Panc1 (cell line): ENCODE results near the gene CLCN4. TPM values are rescaled to one million over a fixed set of nuclear protein-coding genes. Genes with fewer than 3 reads are reported as not detected.

Experiments used
- ATAC-seq: fragments of 200-7000 bp; cut with Tn5 transposase; 2 replicates; pipeline ENCODE4 v1.9.1; 2020; ENCODE audit warnings: mild to moderate bottlenecking, moderate library complexity
- BruUV-seq: library from RNA; stranded (reverse); fragments of 400-500 nt; replicated peaks from 2 replicates; lab custom pipeline; 2021; lab: Mats Ljungman, UMichigan
- CTCF ChIA-PET: fragments of 300-600 bp; sonication (Branson Sonifier 250); formaldehyde crosslinking; loops from one replicate; lab custom pipeline; 2022; ENCODE audit warnings: antibody characterized with exemption; lab: Charles Lee
- POLR2A ChIA-PET: fragments of 300-600 bp; sonication (Branson Sonifier 250); formaldehyde crosslinking; loops from one replicate; lab custom pipeline; 2022; ENCODE audit warnings: antibody characterized with exemption; lab: Charles Lee
- DNase-seq: peaks from one replicate; pipeline ENCODE4 v3.0.0-alpha.2; 2010; ENCODE audit warnings: low read depth, low spot score
- H3K27ac ChIP-seq: 2 replicates; pipeline ENCODE4 v1.5.1; 2011; ENCODE audit warnings: mild to moderate bottlenecking, low read length, inconsistent platforms
- H3K27me3 ChIP-seq: fragments of 200-500 bp; sonication (Bioruptor generic); 2 replicates; pipeline ENCODE4 v1.6.0; 2014; ENCODE audit warnings: low read length, inconsistent platforms; ENCODE audit not compliant: control insufficient read depth, insufficient read depth
- H3K36me3 ChIP-seq: fragments of 200-500 bp; sonication (Bioruptor generic); 2 replicates; pipeline ENCODE4 v1.5.1; 2014; ENCODE audit warnings: inconsistent platforms, mild to moderate bottlenecking, low read length, moderate library complexity; ENCODE audit not compliant: control insufficient read depth, insufficient read depth
- H3K4me1 ChIP-seq: 2 replicates; pipeline ENCODE4 v1.5.1; 2011; ENCODE audit warnings: inconsistent platforms, mild to moderate bottlenecking, low read length, moderate library complexity; ENCODE audit not compliant: control insufficient read depth, insufficient read depth
- H3K4me3 ChIP-seq, 2 experiments: 2 replicates each; pipeline ENCODE4 v1.5.1; 2011 to 2012; ENCODE audit warnings: low read depth in 2 of 2, low read length in 2 of 2, mild to moderate bottlenecking in 2 of 2, inconsistent platforms in 1 of 2, moderate library complexity in 1 of 2
- H3K9me3 ChIP-seq: fragments of 200-500 bp; sonication (Bioruptor generic); 2 replicates; pipeline ENCODE4 v1.5.1; 2014; ENCODE audit warnings: low read depth, mild to moderate bottlenecking, inconsistent platforms, low read length, moderate library complexity; ENCODE audit not compliant: control insufficient read depth, insufficient read depth
- POLR2AphosphoS5 ChIP-seq: IDR thresholded peaks from 2 replicates; pipeline ENCODE4 v1.6.1; 2012; ENCODE audit warnings: mild to moderate bottlenecking, low read depth, low read length, moderate library complexity
- SIN3A ChIP-seq: IDR thresholded peaks from 2 replicates; pipeline ENCODE4 v1.6.1; 2012; ENCODE audit warnings: low read depth, mild to moderate bottlenecking, low read length, moderate library complexity, borderline replicate concordance; ENCODE audit not compliant: insufficient read depth
- TCF7L2 ChIP-seq: IDR thresholded peaks from 2 replicates; pipeline ENCODE4 v1.6.1; 2011; ENCODE audit warnings: mild to moderate bottlenecking, low read depth, low read length, inconsistent platforms
- in situ Hi-C: cut with HindIII; loops from 2 replicates; pipeline ENCODE4 v1.10.0; 2016; ENCODE audit warnings: low sequenced_read_pairs, low pct_unique_long_range_greater_than_20kb
- intact Hi-C: fragments of 100-400 bp; cut with micrococcal nuclease; formaldehyde crosslinking; loops from one replicate; pipeline ENCODE4 v1.10.0; 2022; ENCODE audit not compliant: unreplicated experiment
- total RNA-seq: library from RNA; stranded (reverse); gene quantifications from one replicate; pipeline ENCODE4 v1.2.1, GENCODE V29; 2021; ENCODE audit not compliant: unreplicated experiment
- TF ChIP-seq, protein P1 (sequence below), 2 experiments: IDR thresholded peaks; 2 replicates each; pipeline ENCODE4 v1.6.1; 2011 to 2012; ENCODE audit warnings: low read depth in 2 of 2, control low read depth in 1 of 2, low read length in 1 of 2, mild to moderate bottlenecking in 1 of 2, moderate library complexity in 1 of 2; ENCODE audit not compliant: insufficient read depth in 1 of 2
- TF ChIP-seq, protein P2 (sequence below): fragments of 450-650 bp; IDR thresholded peaks from 2 replicates; pipeline ENCODE4 v1.5.1; 2017; ENCODE audit warnings: mild to moderate bottlenecking

CLCN4 gene
- total RNA-seq, 1 experiment from 2014 or later, result 2.5 TPM

DNA sequence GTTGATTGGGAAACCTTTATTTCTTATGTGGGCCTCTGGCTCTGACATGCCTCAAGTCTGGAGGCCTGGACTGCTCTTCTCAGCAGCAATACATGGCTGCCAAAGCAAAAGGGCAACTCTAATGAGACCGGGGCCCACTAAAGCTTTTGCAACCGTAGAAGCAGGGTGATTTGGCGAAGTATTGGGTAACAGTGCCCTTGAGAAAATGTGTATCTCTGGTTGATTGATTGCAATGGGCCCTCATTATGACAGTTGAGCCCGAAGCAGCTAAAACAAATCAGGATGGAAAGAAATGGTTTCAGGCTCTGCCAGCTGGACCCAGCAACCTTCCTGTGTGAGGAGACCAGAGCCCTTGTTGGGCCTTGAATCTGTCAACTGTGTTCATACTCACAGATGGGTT is 73.4 kb downstream of the CLCN4 start:
- no peak for DNase-seq
- in situ Hi-C loops (no loop called here), intact Hi-C loops (no loop called here)
- H3K4me3 ChIP-seq, result no peak overlapping the region
- TF ChIP-seq, protein P1, sequence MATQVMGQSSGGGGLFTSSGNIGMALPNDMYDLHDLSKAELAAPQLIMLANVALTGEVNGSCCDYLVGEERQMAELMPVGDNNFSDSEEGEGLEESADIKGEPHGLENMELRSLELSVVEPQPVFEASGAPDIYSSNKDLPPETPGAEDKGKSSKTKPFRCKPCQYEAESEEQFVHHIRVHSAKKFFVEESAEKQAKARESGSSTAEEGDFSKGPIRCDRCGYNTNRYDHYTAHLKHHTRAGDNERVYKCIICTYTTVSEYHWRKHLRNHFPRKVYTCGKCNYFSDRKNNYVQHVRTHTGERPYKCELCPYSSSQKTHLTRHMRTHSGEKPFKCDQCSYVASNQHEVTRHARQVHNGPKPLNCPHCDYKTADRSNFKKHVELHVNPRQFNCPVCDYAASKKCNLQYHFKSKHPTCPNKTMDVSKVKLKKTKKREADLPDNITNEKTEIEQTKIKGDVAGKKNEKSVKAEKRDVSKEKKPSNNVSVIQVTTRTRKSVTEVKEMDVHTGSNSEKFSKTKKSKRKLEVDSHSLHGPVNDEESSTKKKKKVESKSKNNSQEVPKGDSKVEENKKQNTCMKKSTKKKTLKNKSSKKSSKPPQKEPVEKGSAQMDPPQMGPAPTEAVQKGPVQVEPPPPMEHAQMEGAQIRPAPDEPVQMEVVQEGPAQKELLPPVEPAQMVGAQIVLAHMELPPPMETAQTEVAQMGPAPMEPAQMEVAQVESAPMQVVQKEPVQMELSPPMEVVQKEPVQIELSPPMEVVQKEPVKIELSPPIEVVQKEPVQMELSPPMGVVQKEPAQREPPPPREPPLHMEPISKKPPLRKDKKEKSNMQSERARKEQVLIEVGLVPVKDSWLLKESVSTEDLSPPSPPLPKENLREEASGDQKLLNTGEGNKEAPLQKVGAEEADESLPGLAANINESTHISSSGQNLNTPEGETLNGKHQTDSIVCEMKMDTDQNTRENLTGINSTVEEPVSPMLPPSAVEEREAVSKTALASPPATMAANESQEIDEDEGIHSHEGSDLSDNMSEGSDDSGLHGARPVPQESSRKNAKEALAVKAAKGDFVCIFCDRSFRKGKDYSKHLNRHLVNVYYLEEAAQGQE (IDR thresholded peaks at IDR 0.05; ENCODE audit: insufficient read depth in 1 of 2, low read depth in 2 of 2, low read length in 1 of 2), result no peak
- TF ChIP-seq, protein P2, sequence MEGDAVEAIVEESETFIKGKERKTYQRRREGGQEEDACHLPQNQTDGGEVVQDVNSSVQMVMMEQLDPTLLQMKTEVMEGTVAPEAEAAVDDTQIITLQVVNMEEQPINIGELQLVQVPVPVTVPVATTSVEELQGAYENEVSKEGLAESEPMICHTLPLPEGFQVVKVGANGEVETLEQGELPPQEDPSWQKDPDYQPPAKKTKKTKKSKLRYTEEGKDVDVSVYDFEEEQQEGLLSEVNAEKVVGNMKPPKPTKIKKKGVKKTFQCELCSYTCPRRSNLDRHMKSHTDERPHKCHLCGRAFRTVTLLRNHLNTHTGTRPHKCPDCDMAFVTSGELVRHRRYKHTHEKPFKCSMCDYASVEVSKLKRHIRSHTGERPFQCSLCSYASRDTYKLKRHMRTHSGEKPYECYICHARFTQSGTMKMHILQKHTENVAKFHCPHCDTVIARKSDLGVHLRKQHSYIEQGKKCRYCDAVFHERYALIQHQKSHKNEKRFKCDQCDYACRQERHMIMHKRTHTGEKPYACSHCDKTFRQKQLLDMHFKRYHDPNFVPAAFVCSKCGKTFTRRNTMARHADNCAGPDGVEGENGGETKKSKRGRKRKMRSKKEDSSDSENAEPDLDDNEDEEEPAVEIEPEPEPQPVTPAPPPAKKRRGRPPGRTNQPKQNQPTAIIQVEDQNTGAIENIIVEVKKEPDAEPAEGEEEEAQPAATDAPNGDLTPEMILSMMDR, result no peak
- TF ChIP-seq TCF7L2, result no peak
- TF ChIP-seq POLR2AphosphoS5, result no peak
- TF ChIP-seq SIN3A, result no peak
- no peaks in the 10 kb centered on the region for H3K4me1 ChIP-seq
- no peaks in the 10 kb centered on the region for H3K27me3 ChIP-seq
- no peak for ATAC-seq
- ChIA-PET CTCF (no interaction called here), POLR2A (no interaction called here)
- no peaks in the 10 kb centered on the region for H3K36me3 ChIP-seq
- no peak overlapping the region for H3K27ac ChIP-seq
- BruUV-seq, result no TSS peak
- no peaks in the 10 kb centered on the region for H3K9me3 ChIP-seq

DNA sequence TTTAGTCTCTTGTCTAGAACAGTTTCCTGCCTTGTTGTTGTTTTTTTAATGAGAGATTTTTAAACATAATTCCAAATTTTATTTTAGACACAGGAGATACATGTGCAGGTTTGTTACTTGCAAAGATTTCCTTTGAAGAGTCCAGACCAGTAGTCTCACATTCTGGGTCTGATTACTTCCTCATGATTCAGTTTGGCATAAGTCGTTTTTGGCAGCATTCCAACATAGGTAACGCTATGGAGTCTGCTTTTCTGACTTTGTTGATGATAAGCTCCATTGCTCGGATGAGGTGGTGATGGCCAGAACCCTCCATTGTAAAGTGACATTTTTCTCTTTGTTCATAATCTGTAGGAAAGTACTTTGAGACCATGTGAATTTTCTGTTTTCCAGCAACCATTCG is 74.7 kb downstream of the CLCN4 start:
- Histone ChIP-seq H3K27ac (no peak overlapping the region), H3K4me3 (no peak overlapping the region), H3K4me1 (no peaks in the 10 kb centered on the region), H3K36me3 (no peaks in the 10 kb centered on the region), H3K9me3 (no peaks in the 10 kb centered on the region), H3K27me3 (no peaks in the 10 kb centered on the region)
- no peak for TF ChIP-seq SIN3A
- TF ChIP-seq POLR2AphosphoS5, result no peak
- no peak for TF ChIP-seq TCF7L2
- TF ChIP-seq, protein P2, result no peak
- TF ChIP-seq, protein P1 (IDR thresholded peaks at IDR 0.05; ENCODE audit: insufficient read depth in 1 of 2, low read depth in 2 of 2, low read length in 1 of 2), result no peak
- in situ Hi-C loops, result no loop called here
- POLR2A ChIA-PET, result no interaction called here
- ATAC-seq, result no peak
- CTCF ChIA-PET, result no interaction called here
- no peak for DNase-seq
- no TSS peak for BruUV-seq
- intact Hi-C loops, result no loop called here
